ENCODE results near the gene PPIF.

- TF ChIP-seq ARNT (IDR thresholded peaks at IDR 0.05) (no peak), HDGF (IDR thresholded peaks at IDR 0.05; ENCODE audit: borderline replicate concordance) (no peak), PKNOX1 (IDR thresholded peaks at IDR 0.05) (no peak), SP1 (IDR thresholded peaks at IDR 0.05) (no peak), FOXM1 (IDR thresholded peaks at IDR 0.05; ENCODE audit: borderline replicate concordance) (no peak), SUZ12 (IDR thresholded peaks at IDR 0.05) (no peak), BHLHE40 (IDR thresholded peaks at IDR 0.05; ENCODE audit: borderline replicate concordance) (no peak), FOXK2 (IDR thresholded peaks at IDR 0.05) (no peak), NFRKB (IDR thresholded peaks at IDR 0.05) (no peak), ELF4 (IDR thresholded peaks at IDR 0.05) (no peak)
Observed at GRCh38 chr10:79399223-79399831, 52.1 kb downstream of the PPIF start.
